Stomach (tissue), 4 donors: ENCODE results near the gene BOLL.

ENCODE experiments used
- EP300 ChIP-seq: sonication (generic); formaldehyde crosslinking; IDR thresholded peaks from one replicate; pipeline ENCODE4 v1.6.1; 2017; ENCODE audit warnings: antibody characterized with exemption
- POLR2A ChIP-seq, 4 donors: fragments of 450-650 bp; IDR thresholded peaks; one replicate each; pipeline ENCODE4 v1.6.1; 2016; ENCODE audit warnings: antibody characterized with exemption in 4 of 4, control low read depth in 2 of 4, mild to moderate bottlenecking in 1 of 4, moderate library complexity in 1 of 4
- POLR2AphosphoS5 ChIP-seq, 3 donors: sonication (generic); formaldehyde crosslinking; IDR thresholded peaks; one replicate each; pipeline ENCODE4 v1.6.1; 2016; ENCODE audit warnings: antibody characterized with exemption in 3 of 3
- TF ChIP-seq, protein P1 (sequence below), 7 experiments: fragments of 450-650 bp in 4 of 7; fragments of 200-600 bp in 3 of 7; sonication (generic) in 3 of 7; IDR thresholded peaks; one replicate each; pipeline ENCODE4 v1.5.1; 2016 to 2019; ENCODE audit warnings: antibody characterized with exemption in 7 of 7, control low read depth in 2 of 7, mild to moderate bottlenecking in 1 of 7

DNA sequence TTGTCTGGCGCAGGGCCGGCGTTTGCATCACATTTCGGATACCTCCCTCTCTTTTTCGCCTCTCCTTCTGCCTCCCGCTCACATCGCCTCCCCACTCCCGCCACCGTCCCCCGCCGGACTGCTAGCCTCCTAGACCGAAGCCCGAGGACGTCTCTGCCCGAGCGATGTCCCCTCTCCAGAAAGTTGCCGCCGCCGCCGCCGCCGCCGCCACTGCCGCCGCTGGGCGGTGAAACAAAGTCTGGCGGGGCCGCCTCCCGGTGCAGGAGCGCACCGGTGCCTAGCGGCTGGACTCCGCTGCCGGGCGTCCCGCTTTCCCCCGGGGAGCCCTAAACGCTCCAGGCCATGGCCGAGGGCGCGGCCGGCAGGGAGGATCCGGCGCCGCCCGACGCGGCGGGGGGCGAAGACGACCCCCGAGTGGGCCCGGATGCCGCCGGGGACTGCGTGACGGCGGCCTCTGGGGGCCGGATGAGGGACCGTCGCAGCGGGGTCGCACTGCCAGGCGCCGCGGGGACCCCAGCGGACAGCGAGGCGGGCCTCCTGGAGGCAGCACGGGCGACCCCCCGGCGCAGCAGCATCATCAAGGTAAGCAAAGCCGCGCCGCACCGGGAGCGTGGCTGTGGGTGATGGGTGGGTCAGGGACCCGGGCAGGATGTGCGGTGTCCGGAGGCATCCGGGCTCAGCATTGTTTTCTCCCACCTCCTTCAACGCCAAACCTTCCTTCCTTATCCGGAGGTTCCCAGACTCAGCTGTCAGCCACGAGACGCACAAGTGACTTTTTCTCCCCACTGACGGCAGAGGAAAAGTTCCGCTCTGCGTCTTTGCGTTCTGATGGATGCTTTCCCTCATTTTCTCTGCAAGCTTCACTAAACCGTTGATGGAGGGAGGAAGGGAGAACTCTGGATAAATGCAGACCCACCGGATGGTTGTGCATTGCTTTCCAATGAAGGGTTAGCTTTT, 19.9 kb upstream of the BOLL start:
- TF ChIP-seq, protein P1, sequence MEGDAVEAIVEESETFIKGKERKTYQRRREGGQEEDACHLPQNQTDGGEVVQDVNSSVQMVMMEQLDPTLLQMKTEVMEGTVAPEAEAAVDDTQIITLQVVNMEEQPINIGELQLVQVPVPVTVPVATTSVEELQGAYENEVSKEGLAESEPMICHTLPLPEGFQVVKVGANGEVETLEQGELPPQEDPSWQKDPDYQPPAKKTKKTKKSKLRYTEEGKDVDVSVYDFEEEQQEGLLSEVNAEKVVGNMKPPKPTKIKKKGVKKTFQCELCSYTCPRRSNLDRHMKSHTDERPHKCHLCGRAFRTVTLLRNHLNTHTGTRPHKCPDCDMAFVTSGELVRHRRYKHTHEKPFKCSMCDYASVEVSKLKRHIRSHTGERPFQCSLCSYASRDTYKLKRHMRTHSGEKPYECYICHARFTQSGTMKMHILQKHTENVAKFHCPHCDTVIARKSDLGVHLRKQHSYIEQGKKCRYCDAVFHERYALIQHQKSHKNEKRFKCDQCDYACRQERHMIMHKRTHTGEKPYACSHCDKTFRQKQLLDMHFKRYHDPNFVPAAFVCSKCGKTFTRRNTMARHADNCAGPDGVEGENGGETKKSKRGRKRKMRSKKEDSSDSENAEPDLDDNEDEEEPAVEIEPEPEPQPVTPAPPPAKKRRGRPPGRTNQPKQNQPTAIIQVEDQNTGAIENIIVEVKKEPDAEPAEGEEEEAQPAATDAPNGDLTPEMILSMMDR (IDR thresholded peaks at IDR 0.05): peak in 1 of 7 experiments; percentile 4
- TF ChIP-seq POLR2A (IDR thresholded peaks at IDR 0.05) (no peak), EP300 (no peak), POLR2AphosphoS5 (IDR thresholded peaks at IDR 0.05) (peak in 1 of 3 donors; percentile 13)
